Stimulated activated CD4-positive, alpha-beta T cell treated with anti-CD3 and anti-CD28 coated beads, Interleukin-12 subunit alpha, Interleukin-12 subunit beta, amount 100 ng/mL, for 4 hours (primary cell): ENCODE measurements around the gene SASH1.
"Not testable (repeated sequence)": the region's sequence is repeated elsewhere in the genome, so short reads cannot be mapped to it uniquely, and the experiment has no call there.

Experiments
- DNase-seq: peaks from one replicate; pipeline ENCODE4 v3.0.0-alpha.2; 2020

SASH1 gene

DNA sequence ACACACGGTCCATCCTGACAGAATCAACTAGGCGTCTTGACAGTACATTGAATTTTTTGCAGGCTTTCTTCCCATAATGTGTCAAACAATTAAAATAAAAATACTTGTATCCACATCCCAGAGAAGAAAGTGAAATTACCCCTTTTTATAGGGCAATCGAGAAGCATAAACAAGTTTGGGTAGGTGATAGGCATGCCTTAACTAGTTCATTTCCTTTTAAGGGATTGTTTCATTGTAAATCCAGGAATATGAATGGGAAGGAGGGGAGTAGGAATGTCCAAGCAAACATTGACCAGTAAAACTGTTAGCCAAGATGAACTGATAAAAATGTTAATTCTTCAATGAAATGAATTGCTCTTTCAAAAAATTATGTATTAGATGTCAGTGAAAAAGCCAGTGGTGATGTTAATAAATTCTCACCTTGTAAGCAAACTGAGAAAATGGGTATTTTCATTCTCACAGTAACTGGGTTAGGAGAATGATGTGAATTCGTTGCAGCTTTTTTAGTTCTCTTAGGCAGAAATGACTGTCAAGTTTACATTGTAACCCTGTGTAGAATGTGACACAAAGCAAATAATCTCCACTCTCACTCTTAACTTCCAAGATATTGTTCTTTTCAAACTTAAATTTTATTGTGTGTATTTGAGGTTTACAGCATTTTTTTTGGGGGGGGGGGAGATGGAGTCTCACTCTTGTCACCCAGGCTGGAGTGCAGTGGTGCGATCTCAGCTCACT lies 31.6 kb downstream of the SASH1 start:
- no peak for DNase-seq

DNA sequence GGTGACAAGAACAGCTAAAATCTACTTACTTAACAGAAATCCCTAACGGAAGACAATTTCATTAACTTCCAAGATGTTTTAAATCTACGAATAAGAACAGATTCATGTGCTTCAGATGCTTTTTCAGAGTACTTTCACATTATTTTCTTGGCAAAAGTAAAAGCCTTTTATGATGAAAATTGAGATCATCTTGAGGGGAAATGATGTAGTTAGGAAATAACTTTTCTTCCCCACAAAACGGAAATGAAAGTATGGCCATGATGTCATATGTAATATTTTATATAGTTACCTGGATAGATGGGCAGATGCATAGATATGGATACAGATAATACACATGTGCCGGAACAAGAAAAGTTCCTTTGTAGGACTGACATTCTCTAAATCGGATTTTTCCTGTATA lies 32.8 kb downstream of the SASH1 start:
- DNase-seq, result no peak

DNA sequence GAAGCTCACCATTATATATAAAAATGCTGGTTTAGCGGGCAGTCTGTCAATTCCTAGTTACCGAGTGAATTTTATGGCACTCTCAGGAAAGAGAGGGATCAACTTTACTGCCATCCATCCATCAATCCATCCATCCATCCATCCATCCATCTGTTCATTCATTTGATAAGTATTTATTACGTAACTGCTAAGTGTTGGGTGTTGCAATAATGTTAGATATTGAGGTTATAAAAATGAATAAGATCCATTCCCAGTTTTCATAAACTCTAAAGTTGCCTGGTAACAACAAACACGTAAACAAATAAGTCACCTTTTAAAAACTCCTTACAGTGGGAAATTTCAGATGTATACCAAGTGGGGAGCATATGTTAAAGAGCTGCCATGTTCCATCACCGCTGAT lies 36.8 kb downstream of the SASH1 start:
- no peak for DNase-seq

DNA sequence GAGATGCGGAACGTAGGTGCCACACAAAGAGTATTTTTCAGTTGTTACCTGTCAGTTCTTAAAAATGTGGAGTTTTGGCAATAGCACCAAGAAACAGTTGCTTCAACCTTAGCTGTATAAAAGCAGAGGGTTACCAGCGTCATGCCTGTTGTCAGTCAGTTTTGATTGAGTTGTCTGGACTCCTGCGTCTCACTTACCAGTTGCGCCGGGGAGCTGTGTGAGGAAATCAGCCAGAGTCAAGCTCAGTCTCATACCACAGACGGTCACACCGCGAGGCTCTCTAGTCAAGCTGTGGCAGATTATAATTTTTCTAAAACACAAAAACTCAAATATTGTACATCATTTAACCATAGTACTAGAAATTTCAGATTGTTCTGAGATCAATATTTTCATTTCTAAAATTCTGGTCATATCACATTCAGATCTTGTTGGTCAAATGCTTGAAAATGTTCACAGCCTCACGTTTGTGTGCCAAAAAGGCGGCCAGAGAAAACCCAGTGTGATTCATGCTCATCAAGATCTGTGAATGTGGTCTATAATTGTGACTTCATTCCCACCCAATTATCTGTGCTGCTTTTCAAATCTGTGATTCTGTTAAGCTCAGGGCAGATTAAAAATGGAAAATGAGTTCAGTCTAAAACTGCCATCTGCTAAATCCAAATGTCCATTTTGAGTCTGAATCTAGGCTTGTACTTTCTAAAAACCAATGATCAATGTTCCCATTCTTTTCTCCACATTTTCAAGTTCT lies 37.5 kb downstream of the SASH1 start:
- no peak for DNase-seq

DNA sequence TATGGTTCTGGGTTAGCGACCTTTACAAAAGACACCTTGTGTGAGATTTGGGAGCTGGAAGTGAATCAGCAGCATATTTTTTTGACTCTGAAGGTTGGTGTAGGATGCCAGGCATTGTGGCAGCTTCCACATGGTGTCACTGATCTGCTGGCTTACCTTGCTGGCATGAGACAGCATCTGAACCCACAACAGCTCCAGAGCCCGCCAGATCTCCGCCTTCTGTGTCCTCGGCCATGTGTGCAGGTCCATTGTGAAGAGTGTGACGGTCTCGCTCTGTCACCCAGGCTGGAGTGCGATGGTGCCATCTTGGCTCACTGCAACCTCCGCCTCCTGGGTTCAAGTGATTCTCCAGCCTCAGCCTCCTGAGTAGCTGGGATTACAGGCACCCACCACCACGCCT lies 39.4 kb downstream of the SASH1 start:
- DNase-seq, result not testable (repeated sequence)

GRCh38 chr6:148382861-148383260 lies 40.2 kb downstream of the SASH1 start:
- no peak for DNase-seq

DNA sequence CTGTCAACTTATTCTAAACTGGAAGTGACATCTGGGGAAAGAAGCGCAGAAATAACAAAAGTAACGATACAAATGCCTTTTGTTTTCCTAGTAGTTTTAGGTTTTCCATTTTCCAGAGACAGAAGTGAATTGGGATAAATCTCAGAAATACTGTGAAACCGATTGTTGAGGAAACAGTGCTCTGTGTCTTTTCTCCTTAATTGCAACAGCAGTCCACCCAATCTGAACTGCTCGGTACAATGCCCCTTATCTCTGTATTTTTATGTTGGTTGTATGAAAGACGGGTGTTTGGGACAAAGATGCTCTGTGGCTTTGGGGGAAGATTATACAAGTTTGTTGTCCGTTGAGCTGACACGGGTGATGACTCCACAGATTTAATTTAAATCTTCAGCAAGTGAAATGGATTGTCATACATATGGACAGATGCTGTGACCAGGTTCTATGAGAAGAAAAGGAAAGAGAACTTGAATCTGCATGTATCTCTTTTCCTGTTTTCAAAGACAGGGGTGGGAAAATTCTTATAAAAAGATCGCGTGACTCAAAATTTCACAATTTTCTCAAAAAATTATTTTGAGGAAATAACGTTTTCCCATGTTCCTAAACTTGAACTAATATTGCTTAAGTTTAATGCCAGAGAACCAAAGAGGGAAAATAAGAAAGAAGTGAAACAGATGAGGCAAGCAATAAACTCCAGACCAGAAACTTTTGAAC lies 41.2 kb downstream of the SASH1 start:
- no peak for DNase-seq

- no peak for DNase-seq
Measured at GRCh38 chr6:148385379-148385778, 42.7 kb downstream of the SASH1 start.

- no peak for DNase-seq
Measured at GRCh38 chr6:148388521-148388920, 45.9 kb downstream of the SASH1 start.

DNA sequence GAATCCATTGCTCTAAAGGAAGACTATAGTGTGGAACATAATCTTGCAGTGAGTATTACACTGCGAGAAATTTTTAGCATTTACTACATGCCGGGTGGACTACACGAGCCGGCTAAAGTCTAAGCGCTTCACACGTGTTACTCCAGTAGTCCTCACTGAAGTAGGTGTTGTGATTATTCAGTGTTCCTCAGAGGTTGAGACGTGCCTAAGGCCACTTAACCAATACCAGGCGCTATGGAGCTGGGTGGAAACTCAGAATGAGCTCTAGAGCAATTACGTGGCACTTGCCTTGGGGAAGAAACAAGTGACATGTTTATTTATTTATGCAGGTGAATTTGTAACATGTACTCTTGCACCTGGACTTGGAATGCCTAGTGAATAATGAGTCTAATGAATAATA lies 46.4 kb downstream of the SASH1 start:
- DNase-seq, result no peak

- DNase-seq, result no peak
Measured at GRCh38 chr6:148389917-148390316, 47.3 kb downstream of the SASH1 start.

- DNase-seq, result not testable (repeated sequence)
Measured at GRCh38 chr6:148392127-148392526, 49.5 kb downstream of the SASH1 start.

DNA sequence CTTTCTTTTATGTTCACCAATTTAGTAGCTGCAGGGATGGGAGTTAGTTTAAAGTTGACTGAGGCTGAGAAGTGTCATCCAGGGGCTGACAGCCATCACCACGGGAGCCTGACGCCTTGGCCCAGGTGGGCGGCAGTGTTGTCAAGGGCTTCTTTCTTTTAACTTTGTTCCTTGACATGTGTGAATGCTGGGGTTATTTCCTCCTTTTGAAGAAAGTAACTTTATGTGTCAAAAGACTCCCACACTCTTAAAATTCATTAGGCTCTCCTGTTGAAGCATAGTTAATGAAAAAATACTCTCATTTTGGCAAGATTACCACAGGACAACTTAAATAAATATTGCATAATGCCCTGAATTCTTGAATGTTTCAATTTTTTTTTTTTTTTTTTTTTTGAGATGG lies 50.0 kb downstream of the SASH1 start:
- DNase-seq, result no peak

- no peak for DNase-seq
Measured at GRCh38 chr6:148395583-148396101, 53.0 kb downstream of the SASH1 start.

DNA sequence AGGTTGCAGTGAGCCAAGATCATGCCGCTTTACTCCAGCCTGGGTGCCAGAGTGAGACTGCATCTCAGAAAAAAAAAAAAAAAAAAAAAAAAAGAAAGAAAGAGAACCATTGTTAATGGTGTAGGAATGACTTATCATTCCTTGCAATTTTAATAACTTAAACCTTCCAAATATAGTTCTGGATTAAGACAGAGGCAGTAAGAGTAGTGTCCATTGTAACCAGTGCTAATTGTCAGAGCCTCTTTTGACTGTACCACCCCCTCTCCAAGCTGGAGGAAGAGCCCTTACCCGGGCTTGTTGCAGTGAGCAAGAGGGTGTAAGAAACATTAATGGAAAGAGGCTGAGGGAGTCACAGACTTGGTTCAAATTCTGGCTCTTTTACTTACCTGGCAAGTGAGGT lies 53.8 kb downstream of the SASH1 start:
- no peak for DNase-seq

DNA sequence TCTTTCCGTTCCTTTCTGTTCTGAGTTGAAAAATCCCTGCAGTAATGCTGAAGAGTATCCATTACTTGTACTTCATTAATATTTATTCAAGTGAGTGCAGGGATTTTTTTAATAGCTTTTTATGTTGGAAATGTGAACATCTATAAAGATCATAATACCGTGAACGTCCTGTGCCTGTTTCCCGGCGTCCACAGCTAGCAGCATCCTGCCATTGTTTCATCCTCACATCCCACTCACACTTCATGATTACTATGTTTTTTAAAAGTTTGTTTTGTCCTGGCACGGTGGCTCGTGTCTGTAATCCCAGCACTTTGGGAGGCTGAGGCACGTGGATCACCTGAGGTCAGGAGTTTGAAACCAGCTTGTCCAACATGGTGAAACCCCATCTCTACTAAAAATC lies 54.3 kb downstream of the SASH1 start:
- no peak for DNase-seq

DNA sequence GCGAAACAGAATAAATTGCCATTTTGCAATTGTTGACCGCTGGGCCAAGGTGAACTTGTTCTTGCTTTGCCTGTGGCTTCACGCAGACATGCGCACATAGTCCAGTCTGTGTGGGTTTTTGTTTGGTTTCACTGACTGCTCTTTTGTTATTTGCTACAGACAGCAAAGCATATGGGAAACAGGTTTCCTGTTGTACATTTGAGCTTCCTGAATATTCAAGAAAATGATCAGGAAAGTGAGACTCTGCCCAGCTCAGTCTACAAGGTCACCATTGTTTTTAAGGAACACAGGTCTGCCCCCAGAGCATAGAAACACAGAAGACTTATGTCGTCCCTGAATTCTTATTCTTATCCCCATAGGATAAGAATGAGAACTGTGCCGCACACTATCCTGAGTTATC lies 55.6 kb downstream of the SASH1 start:
- no peak for DNase-seq

DNA sequence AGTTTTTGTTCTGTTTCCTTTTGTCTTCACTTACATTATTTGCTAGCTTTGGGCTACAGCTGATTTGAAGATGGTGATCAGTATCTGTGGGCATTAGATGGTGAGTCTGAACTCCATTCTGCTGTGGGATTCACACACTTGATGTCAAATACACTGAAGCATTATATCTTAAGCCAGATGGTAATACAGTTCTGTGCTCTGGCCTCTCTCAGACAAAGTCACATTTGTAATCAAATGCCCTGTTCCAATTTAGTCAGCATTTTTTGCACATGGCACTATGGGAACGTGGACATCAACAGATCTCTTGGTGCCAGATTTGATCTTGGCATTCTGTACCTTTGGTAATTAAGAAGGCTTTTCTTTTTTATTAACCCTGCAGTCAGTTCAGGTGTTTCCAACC lies 56.0 kb downstream of the SASH1 start:
- DNase-seq, result no peak

DNA sequence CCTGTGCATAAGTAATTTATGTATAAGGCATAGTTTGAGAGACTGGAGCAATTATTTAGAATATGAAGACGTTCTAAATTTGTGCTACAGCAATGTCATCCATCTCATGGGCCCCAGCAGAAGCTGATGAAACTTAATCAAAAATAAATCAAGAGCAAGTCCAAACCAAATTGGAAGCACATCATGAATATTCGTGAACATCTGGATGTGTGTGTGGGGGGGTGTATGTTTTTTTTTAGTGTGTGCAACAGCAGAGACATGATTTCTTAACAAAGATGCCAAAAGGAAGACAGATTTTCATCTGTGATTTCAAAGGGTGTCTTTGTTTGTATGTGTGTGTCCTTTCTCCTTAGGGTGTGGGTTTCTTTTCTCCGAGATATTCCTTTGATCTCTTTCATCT lies 58.9 kb downstream of the SASH1 start:
- no peak for DNase-seq

DNA sequence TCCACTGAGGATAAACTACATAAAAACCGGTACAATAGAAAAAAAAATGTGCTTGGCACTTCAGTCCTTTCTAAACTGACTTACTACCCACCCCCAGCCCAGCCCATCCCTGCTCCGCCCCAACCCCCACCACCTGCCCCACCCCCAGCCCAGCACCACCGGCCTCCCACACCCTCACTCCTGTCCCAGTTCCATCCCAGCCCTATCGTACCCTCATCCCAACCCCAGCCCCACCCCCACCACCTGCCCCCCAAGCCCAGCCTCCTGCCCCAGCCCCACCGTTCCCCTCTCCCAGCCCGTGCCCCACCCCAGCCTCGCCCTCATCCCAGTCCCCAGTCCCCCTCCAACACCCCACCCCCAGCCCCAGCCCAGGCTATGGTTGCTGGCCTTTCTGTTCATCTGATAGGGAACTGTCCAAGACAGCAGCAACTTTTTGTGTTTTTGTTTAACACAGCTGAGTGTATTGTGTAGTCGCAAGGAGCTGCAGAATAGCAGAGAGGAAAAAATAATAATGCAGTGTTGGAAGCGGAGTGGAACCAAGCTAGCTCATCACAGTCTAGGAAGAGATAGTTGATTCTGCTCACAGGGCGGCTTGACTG lies 61.9 kb downstream of the SASH1 start:
- DNase-seq, result no peak

GRCh38 chr6:148405894-148406293 lies 63.3 kb downstream of the SASH1 start:
- no peak for DNase-seq

- DNase-seq, result no peak
Measured at GRCh38 chr6:148406579-148407371, 64.1 kb downstream of the SASH1 start.

GRCh38 chr6:148407372-148407771 lies 64.7 kb downstream of the SASH1 start:
- DNase-seq, result no peak
